Esophagus mucosa (tissue), 1 donor: ENCODE results near the gene ARHGEF17. TPM values are rescaled to one million over a fixed set of nuclear protein-coding genes. Genes with fewer than 3 reads are reported as not detected.

ENCODE experiments used
- ATAC-seq: fragments of 200-7000 bp; cut with Tn5 transposase; one replicate; pipeline ENCODE4 v1.9.1; 2020
- total RNA-seq: library from RNA; stranded (reverse); gene quantifications from one replicate; pipeline ENCODE4 v1.2.4, GENCODE V29; 2023
- donor health status: DM: yes; HTN: yes; CAD: no.

ARHGEF17 gene
- total RNA-seq, 1 donor from 2014 or later: 5.4 TPM

- ATAC-seq: no peak
Measured at GRCh38 chr11:73382747-73383146, 74.7 kb downstream of the ARHGEF17 start.

GRCh38 chr11:73383249-73384124 lies 75.4 kb downstream of the ARHGEF17 start:
- ATAC-seq: peak; percentile 22

GRCh38 chr11:73384125-73384441 lies 76.0 kb downstream of the ARHGEF17 start:
- no peak for ATAC-seq

GRCh38 chr11:73384531-73384871 lies 76.4 kb downstream of the ARHGEF17 start:
- ATAC-seq: no peak

- ATAC-seq: peak; percentile 21
Measured at GRCh38 chr11:73384872-73385689, 77.0 kb downstream of the ARHGEF17 start.

- ATAC-seq: no peak
Measured at GRCh38 chr11:73386016-73386415, 77.9 kb downstream of the ARHGEF17 start.

GRCh38 chr11:73386546-73386945 lies 78.5 kb downstream of the ARHGEF17 start:
- no peak for ATAC-seq

GRCh38 chr11:73387594-73388264 lies 79.7 kb downstream of the ARHGEF17 start:
- no peak for ATAC-seq

GRCh38 chr11:73388265-73389133 lies 80.4 kb downstream of the ARHGEF17 start:
- ATAC-seq: peak; percentile 66

GRCh38 chr11:73389134-73389525 lies 81.1 kb downstream of the ARHGEF17 start:
- ATAC-seq: peak; percentile 12

GRCh38 chr11:73389916-73390315 lies 81.8 kb downstream of the ARHGEF17 start:
- no peak for ATAC-seq

- ATAC-seq: no peak
Measured at GRCh38 chr11:73390601-73391565, 82.8 kb downstream of the ARHGEF17 start.

GRCh38 chr11:73391665-73392064 lies 83.6 kb downstream of the ARHGEF17 start:
- ATAC-seq: no peak

GRCh38 chr11:73392108-73393010 lies 84.3 kb downstream of the ARHGEF17 start:
- ATAC-seq: no peak

GRCh38 chr11:73393011-73393380 lies 84.9 kb downstream of the ARHGEF17 start:
- no peak for ATAC-seq

GRCh38 chr11:73393479-73394415 lies 85.7 kb downstream of the ARHGEF17 start:
- ATAC-seq: peak; percentile 71

GRCh38 chr11:73394416-73395296 lies 86.6 kb downstream of the ARHGEF17 start:
- no peak for ATAC-seq
